Measurements from ENCODE around the gene FREY1. TPM values are rescaled to one million over a fixed set of nuclear protein-coding genes. Genes with fewer than 3 reads are reported as not detected.

The FREY1 gene
- total RNA-seq, 4 donors from 2014 or later = 1.6 TPM; not detected in 3

GRCh38 chr11:45897556-45897955, 9.5 kb downstream of the FREY1 start:
- TF ChIP-seq POLR2A (IDR thresholded peaks at IDR 0.05) = no peak
- TF ChIP-seq CTCF (IDR thresholded peaks at IDR 0.05) = no peak
- H3K9me3 ChIP-seq = no peaks in the 10 kb centered on the region
- H3K4me1 ChIP-seq = peaks cover 0 to 6% of the 10 kb centered on the region in 2 donors
- no peak overlapping the region for H3K27ac ChIP-seq
- H3K36me3 ChIP-seq = no peaks in the 10 kb centered on the region
- intact Hi-C loops (cut with DNase I; ENCODE audit: low total_unique reads) = no loop called here
- no peak overlapping the region for H3K4me3 ChIP-seq
- no peak for DNase-seq
- no peaks in the 10 kb centered on the region for H3K27me3 ChIP-seq

GRCh38 chr11:45896422-45896984, 10.6 kb downstream of the FREY1 start:
- DNase-seq = no peak
- H3K27ac ChIP-seq = no peak overlapping the region
- H3K36me3 ChIP-seq = no peaks in the 10 kb centered on the region
- no peaks in the 10 kb centered on the region for H3K27me3 ChIP-seq
- peaks cover 0 to 5% of the 10 kb centered on the region in 2 donors for H3K4me1 ChIP-seq
- H3K4me3 ChIP-seq = no peak overlapping the region
- no peaks in the 10 kb centered on the region for H3K9me3 ChIP-seq
- intact Hi-C loops (cut with DNase I; ENCODE audit: low total_unique reads) = no loop called here
- TF ChIP-seq POLR2A (IDR thresholded peaks at IDR 0.05) (no peak), CTCF (IDR thresholded peaks at IDR 0.05) (no peak)

GRCh38 chr11:45895553-45896259, 11.4 kb downstream of the FREY1 start:
- Histone ChIP-seq H3K36me3 (no peaks in the 10 kb centered on the region), H3K4me1 (no peaks in the 10 kb centered on the region), H3K27ac (no peak overlapping the region), H3K4me3 (no peak overlapping the region), H3K9me3 (no peaks in the 10 kb centered on the region), H3K27me3 (no peaks in the 10 kb centered on the region)
- TF ChIP-seq POLR2A (IDR thresholded peaks at IDR 0.05) (no peak), CTCF (IDR thresholded peaks at IDR 0.05) (no peak)
- DNase-seq = no peak
- intact Hi-C loops (cut with DNase I; ENCODE audit: low total_unique reads) = no loop called here

GRCh38 chr11:45894555-45895247, 12.4 kb downstream of the FREY1 start:
- DNase-seq = no peak
- no peak for TF ChIP-seq POLR2A (IDR thresholded peaks at IDR 0.05)
- TF ChIP-seq CTCF (IDR thresholded peaks at IDR 0.05) = no peak
- Histone ChIP-seq H3K4me1 (no peaks in the 10 kb centered on the region), H3K9me3 (no peaks in the 10 kb centered on the region), H3K27ac (no peak overlapping the region), H3K4me3 (no peak overlapping the region), H3K36me3 (no peaks in the 10 kb centered on the region), H3K27me3 (no peaks in the 10 kb centered on the region)
- intact Hi-C loops (cut with DNase I; ENCODE audit: low total_unique reads) = no loop called here

- Histone ChIP-seq H3K27me3 (no peaks in the 10 kb centered on the region), H3K4me3 (no peak overlapping the region), H3K36me3 (no peaks in the 10 kb centered on the region), H3K27ac (no peak overlapping the region), H3K9me3 (no peaks in the 10 kb centered on the region), H3K4me1 (no peaks in the 10 kb centered on the region)
- intact Hi-C loops (cut with DNase I; ENCODE audit: low total_unique reads) = no loop called here
- DNase-seq = no peak
- TF ChIP-seq CTCF (IDR thresholded peaks at IDR 0.05) (no peak), POLR2A (IDR thresholded peaks at IDR 0.05) (no peak)
Measured at GRCh38 chr11:45892856-45893255, 14.2 kb downstream of the FREY1 start.
